CD14-positive monocyte (primary cell): ENCODE measurements around the gene TMTC3. TPM values are rescaled to one million over a fixed set of nuclear protein-coding genes. Genes with fewer than 3 reads are reported as not detected.

Experiments
- DNase-seq, 3 donors: peaks; one replicate each; pipeline ENCODE4 v3.0.0-alpha.2; 2011 to 2022
- H2AFZ ChIP-seq: 2 replicates; pipeline ENCODE4 v1.6.0; 2012; ENCODE audit warnings: mild to moderate bottlenecking, low read depth, low read length, inconsistent platforms; ENCODE audit not compliant: insufficient read depth, poor library complexity, severe bottlenecking
- H3K27ac ChIP-seq, 2 donors: 1 replicate in 1 of 2; 2 replicates in 1 of 2; pipeline ENCODE4 v1.5.1; 2012 to 2013; ENCODE audit warnings: low read length in 2 of 2, control low read depth in 1 of 2, inconsistent platforms in 1 of 2, low read depth in 1 of 2, mild to moderate bottlenecking in 1 of 2
- H3K27me3 ChIP-seq, 2 donors: one replicate each; pipeline versions ENCODE4 v1.6.0 to v1.6.1; 2011 to 2013; ENCODE audit warnings: low read length in 2 of 2; ENCODE audit not compliant: control insufficient read depth in 2 of 2, insufficient read depth in 2 of 2
- H3K36me3 ChIP-seq, 2 donors: replicated peaks in 1 of 2; 1 replicate in 1 of 2; 2 replicates in 1 of 2; pipeline versions ENCODE4 v1.5.1 to v1.6.1; 2012 to 2013; ENCODE audit warnings: low read length in 2 of 2, control low read depth in 1 of 2, inconsistent platforms in 1 of 2, mild to moderate bottlenecking in 1 of 2; ENCODE audit not compliant: insufficient read depth in 2 of 2, control insufficient read depth in 1 of 2
- H3K4me1 ChIP-seq, 2 donors: 1 replicate in 1 of 2; 2 replicates in 1 of 2; pipeline versions ENCODE4 v1.5.1 to v1.6.1; 2012 to 2013; ENCODE audit warnings: low read length in 2 of 2, control low read depth in 1 of 2, inconsistent platforms in 1 of 2, mild to moderate bottlenecking in 1 of 2, moderate library complexity in 1 of 2; ENCODE audit not compliant: insufficient read depth in 2 of 2, control insufficient read depth in 1 of 2
- H3K4me2 ChIP-seq: replicated peaks from 2 replicates; pipeline ENCODE3; 2012; ENCODE audit warnings: low read length, moderate library complexity, mild to moderate bottlenecking; ENCODE audit not compliant: poor library complexity, severe bottlenecking; ENCODE audit errors: extremely low read depth
- H3K4me3 ChIP-seq, 3 experiments: fragments of 200-600 bp in 1 of 3; sonication (generic) in 1 of 3; replicated peaks in 1 of 3; 1 replicate in 2 of 3; 2 replicates in 1 of 3; pipeline ENCODE4 v1.5.1; 2011 to 2013; ENCODE audit warnings: low read length in 3 of 3, mild to moderate bottlenecking in 3 of 3, control low read depth in 2 of 3, low read depth in 2 of 3, inconsistent platforms in 1 of 3, moderate library complexity in 1 of 3
- H3K79me2 ChIP-seq: 2 replicates; pipeline ENCODE4 v1.6.0; 2012; ENCODE audit warnings: mild to moderate bottlenecking, control low read depth, inconsistent platforms, low read length, moderate library complexity; ENCODE audit not compliant: insufficient read depth
- H3K9ac ChIP-seq: 2 replicates; pipeline ENCODE4 v1.6.0; 2017; ENCODE audit warnings: low read length, mild to moderate bottlenecking; ENCODE audit not compliant: insufficient read depth, poor library complexity, severe bottlenecking
- H3K9me3 ChIP-seq, 2 donors: replicated peaks in 1 of 2; 1 replicate in 1 of 2; 2 replicates in 1 of 2; pipeline versions ENCODE4 v1.5.1 to v1.6.1; 2012 to 2013; ENCODE audit warnings: low read length in 2 of 2, control low read depth in 1 of 2; ENCODE audit not compliant: control insufficient read depth in 1 of 2, insufficient read depth in 1 of 2
- H4K20me1 ChIP-seq: 2 replicates; pipeline ENCODE4 v1.6.0; 2012; ENCODE audit warnings: mild to moderate bottlenecking, low read length, control low read depth, moderate library complexity; ENCODE audit not compliant: insufficient read depth
- H3K27ac Mint-ChIP-seq, 7 donors: one replicate each; pipeline ENCODE4 v1.8.0; 2020; ENCODE audit warnings: mild to moderate bottlenecking in 7 of 7, mixed read lengths in 7 of 7, moderate library complexity in 6 of 7, inconsistent platforms in 2 of 7
- H3K27me3 Mint-ChIP-seq, 3 donors: one replicate each; pipeline ENCODE4 v1.8.0; 2021 to 2022; ENCODE audit warnings: low read depth in 3 of 3, mild to moderate bottlenecking in 3 of 3, mixed read lengths in 3 of 3, moderate library complexity in 3 of 3, inconsistent platforms in 1 of 3
- H3K36me3 Mint-ChIP-seq, 2 donors: one replicate each; pipeline ENCODE4 v1.8.0; 2020; ENCODE audit warnings: mixed read lengths in 2 of 2, inconsistent platforms in 1 of 2, mild to moderate bottlenecking in 1 of 2
- H3K4me1 Mint-ChIP-seq: one replicate; pipeline ENCODE4 v1.8.0; 2020; ENCODE audit warnings: mild to moderate bottlenecking, mixed read lengths
- H3K4me3 Mint-ChIP-seq, 2 donors: one replicate each; pipeline ENCODE4 v1.8.0; 2020; ENCODE audit warnings: mild to moderate bottlenecking in 2 of 2, mixed read lengths in 2 of 2, moderate library complexity in 1 of 2
- H3K9me3 Mint-ChIP-seq, 7 donors: one replicate each; pipeline ENCODE4 v1.8.0; 2020 to 2022; ENCODE audit warnings: mixed read lengths in 7 of 7, mild to moderate bottlenecking in 6 of 7, moderate library complexity in 6 of 7, inconsistent platforms in 2 of 7
- WGBS: methylation state at CpG from one replicate; pipeline ENCODE4 v1.1.5; 2013; ENCODE audit warnings: missing lambda C conversion rate; ENCODE audit not compliant: insufficient coverage; 5-methylcytosine and 5-hydroxymethylcytosine counted together
- intact Hi-C, 2 donors: fragments of 100-400 bp; cut with micrococcal nuclease; formaldehyde crosslinking; loops; one replicate each; pipeline versions ENCODE4 v1.15.0 to v1.15.1; 2023
- polyA plus RNA-seq, 3 donors: library from polyadenylated mRNA; depleted of rRNA in 1 of 3; unstranded in 2 of 3; stranded (reverse) in 1 of 3; fragments of 300-500 nt in 2 of 3; fragments of >200 nt in 1 of 3; fragmentation: Illumina TruSeq in 2 of 3; gene quantifications; 1 replicate in 2 of 3; 2 replicates in 1 of 3; pipeline ENCODE4 v1.2.3, GENCODE V29; 2012 to 2021
- TF ChIP-seq, protein P1 (sequence below): fragments of 200-600 bp; IDR thresholded peaks from one replicate; pipeline ENCODE4 v1.8.0; 2022; ENCODE audit warnings: antibody characterized with exemption, mild to moderate bottlenecking

Gene TMTC3
- polyA plus RNA-seq, 3 donors: 1.1 to 2.2 (median 1.2) TPM

DNA sequence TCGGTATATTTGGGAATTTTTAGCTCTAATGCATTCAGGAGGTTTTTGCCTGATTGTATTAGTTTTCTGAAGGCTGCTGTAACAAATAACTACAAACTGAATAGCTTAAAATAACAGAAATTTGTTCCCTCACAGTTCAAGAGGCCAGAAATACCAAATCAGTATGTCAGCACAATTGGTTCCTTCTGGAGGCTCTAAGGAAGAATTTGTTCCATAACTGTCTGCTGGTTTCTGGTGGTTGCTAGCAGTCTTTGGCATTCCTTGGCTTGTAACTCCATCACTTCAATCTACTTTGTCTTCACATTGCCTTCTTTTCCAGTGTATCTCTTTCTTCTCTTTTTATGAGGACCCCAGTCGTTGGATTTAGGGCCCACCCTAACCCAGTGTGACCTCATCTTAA is 21.3 kb downstream of the TMTC3 start:
- no peak for DNase-seq
- TF ChIP-seq, protein P1, sequence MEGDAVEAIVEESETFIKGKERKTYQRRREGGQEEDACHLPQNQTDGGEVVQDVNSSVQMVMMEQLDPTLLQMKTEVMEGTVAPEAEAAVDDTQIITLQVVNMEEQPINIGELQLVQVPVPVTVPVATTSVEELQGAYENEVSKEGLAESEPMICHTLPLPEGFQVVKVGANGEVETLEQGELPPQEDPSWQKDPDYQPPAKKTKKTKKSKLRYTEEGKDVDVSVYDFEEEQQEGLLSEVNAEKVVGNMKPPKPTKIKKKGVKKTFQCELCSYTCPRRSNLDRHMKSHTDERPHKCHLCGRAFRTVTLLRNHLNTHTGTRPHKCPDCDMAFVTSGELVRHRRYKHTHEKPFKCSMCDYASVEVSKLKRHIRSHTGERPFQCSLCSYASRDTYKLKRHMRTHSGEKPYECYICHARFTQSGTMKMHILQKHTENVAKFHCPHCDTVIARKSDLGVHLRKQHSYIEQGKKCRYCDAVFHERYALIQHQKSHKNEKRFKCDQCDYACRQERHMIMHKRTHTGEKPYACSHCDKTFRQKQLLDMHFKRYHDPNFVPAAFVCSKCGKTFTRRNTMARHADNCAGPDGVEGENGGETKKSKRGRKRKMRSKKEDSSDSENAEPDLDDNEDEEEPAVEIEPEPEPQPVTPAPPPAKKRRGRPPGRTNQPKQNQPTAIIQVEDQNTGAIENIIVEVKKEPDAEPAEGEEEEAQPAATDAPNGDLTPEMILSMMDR: no peak
- H3K27me3 Mint-ChIP-seq: no peaks in the 10 kb centered on the region
- intact Hi-C loops: no loop called here
- Histone ChIP-seq H3K4me2 (no peak overlapping the region), H3K4me1 (no peaks in the 10 kb centered on the region), H3K36me3 (peaks cover 32 to 51% of the 10 kb centered on the region in 2 donors), H4K20me1 (no peaks in the 10 kb centered on the region), H3K9me3 (no peaks in the 10 kb centered on the region), H2AFZ (no peak overlapping the region), H3K27me3 (no peaks in the 10 kb centered on the region), H3K9ac (no peak overlapping the region), H3K27ac (no peak overlapping the region), H3K4me3 (no peak overlapping the region), H3K79me2 (no peaks in the 10 kb centered on the region)
- H3K4me3 Mint-ChIP-seq: no peak overlapping the region
- peaks cover 49 to 50% of the 10 kb centered on the region in 2 donors for H3K36me3 Mint-ChIP-seq
- H3K9me3 Mint-ChIP-seq: peaks cover 0 to 3% (median 2%) of the 10 kb centered on the region in 7 donors
- no peaks in the 10 kb centered on the region for H3K4me1 Mint-ChIP-seq
- no peak overlapping the region for H3K27ac Mint-ChIP-seq
- WGBS: no CpG with 5 or more reads among the region's 2 CpGs

DNA sequence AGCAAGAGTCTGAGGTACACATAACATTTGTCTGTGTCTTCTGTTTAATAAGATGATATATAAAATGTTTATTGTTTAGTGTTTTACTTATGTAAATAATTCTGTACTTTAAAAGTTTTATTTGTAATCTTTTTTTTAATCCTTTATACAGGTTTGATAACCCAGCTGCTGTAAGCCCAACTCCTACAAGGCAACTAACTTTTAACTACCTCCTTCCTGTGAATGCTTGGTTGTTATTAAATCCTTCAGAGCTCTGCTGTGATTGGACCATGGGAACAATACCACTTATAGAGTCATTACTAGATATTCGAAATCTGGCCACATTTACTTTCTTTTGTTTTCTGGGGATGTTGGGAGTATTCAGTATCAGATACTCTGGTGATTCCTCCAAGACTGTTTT is 24.1 kb downstream of the TMTC3 start:
- no peaks in the 10 kb centered on the region for H3K79me2 ChIP-seq
- H4K20me1 ChIP-seq: no peaks in the 10 kb centered on the region
- H3K27ac ChIP-seq: no peak overlapping the region
- no CpG with 5 or more reads among the region's 1 CpG for WGBS
- Mint-ChIP-seq H3K27me3 (no peaks in the 10 kb centered on the region), H3K27ac (no peak overlapping the region), H3K4me3 (no peak overlapping the region), H3K36me3 (peaks cover 50 to 61% of the 10 kb centered on the region in 2 donors), H3K4me1 (no peaks in the 10 kb centered on the region), H3K9me3 (peaks cover 0 to 3% (median 2%) of the 10 kb centered on the region in 7 donors)
- H3K27me3 ChIP-seq: no peaks in the 10 kb centered on the region
- H3K9ac ChIP-seq: no peak overlapping the region
- no peak overlapping the region for H3K4me3 ChIP-seq
- TF ChIP-seq, protein P1: no peak
- peaks cover 28 to 46% of the 10 kb centered on the region in 2 donors for H3K36me3 ChIP-seq
- H3K4me1 ChIP-seq: no peaks in the 10 kb centered on the region
- DNase-seq: no peak
- no peak overlapping the region for H2AFZ ChIP-seq
- no peaks in the 10 kb centered on the region for H3K9me3 ChIP-seq
- intact Hi-C loops: no loop called here
- H3K4me2 ChIP-seq: no peak overlapping the region
